Middle frontal gyrus (tissue), 1 donor: ENCODE data around the gene CMSS1.

ENCODE experiments used
- DNase-seq: peaks from one replicate; pipeline ENCODE4 v3.0.0-alpha.2; 2015; ENCODE audit warnings: low spot score; ENCODE audit errors: extremely low spot score

The CMSS1 gene

DNA sequence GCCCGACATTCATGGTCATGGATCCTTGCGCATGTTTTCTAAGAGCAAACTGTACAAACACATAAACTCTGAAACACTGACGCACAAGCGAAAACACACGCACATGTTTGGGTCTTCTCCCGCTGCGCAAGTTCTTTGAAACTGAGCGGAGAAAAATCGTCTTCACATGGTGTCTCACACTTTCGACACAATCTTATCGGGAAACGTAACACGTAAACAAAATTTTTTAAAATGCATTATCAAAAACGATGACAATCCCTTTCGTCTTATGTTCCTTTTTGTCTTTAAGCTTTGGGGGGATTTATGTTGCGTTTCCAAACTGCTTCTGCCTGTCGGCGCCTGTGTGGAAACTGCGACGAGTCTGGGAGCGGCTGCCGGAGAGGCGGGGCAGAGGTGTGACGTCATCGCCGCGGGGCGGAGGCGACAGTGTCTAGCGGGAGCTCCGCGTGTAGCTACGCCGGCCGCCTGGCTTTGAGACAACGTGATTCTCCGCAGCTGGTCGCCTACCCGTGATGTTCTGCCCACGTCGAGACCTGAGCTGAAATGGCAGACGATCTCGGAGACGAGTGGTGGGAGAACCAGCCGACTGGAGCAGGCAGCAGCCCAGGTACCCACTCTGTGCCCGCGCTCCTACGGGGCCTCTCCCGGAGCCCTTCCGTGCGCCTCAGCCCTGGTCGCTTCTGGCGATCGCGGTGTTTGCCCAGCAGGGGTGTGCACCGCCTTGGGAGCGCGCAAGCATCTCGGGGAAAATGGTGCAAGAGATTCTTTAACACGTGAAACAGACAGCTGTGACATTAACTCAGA, at the start of gene CMSS1:
CMSS1 (plus strand) TSS at position 426 of the 804 bp plus-strand sequence.
- peak; percentile 81 for DNase-seq

DNA sequence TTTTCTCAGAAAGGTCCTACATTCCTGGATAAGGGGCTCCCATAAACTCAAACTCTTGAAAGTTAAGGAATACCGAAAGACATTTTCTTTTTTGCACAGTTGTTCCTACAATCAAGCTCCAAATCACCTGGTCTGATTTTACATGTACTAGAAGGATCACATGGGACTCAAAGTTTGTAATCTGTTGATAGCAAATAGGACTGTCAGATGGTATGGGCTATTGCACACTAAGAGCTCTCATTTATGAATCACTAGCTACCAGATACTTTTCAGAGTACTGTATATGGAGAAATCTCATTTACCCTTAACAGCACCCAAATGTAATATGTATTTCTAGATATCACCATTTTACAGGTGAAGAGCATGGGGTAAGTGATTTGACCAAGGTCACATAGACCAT, 49.5 kb upstream of the CMSS1 start:
- DNase-seq: no peak

DNA sequence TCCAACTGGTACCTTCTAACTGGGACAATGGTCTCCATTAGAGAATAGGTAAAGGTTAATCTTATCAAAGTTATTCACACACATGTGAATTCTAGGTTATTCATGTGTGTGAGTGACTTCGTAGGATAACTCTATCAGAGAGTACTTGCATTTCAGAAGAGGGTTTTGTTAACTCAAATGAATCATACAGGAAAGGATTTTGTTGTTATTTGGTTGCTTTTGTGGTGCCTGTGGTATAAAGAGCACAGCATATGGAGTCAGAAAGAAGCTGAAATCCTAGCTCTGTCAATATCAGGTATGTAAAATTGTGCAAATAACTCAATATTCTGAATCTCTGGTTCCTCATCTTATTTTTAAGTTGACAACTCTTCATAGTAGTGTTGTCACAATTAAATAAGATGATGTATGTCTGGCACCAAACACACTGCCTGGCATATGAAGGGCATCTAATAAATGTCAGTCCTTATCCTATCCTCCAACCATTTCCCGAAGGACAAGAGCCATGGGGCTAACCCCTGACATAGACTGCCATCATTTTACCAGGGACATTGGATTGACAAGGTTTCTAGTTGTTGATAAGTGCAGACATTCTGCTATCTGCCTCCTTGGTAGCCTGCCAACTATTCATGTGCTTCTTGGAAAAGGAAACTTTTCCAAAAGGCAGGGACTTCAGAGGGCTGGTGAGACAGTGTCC, 48.7 kb upstream of the CMSS1 start:
- no peak for DNase-seq

DNA sequence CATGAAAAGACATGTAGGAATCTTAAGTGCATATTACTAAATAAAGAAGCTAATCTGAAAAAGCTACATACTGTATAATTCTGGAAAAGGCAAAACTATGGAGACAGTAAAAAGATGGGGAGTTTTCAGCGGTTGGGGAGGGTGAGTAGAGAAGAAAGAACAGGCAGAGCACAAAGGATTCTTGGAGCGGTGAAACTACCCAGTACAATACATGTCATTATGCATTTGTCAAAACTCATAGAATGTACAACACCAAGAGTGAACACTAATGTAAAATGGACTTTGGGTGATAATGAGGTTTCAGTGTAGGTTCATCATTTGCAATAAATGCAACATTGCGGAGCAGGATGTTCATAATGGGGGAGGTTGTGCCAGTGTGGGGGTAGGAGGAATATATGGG, 45.5 kb upstream of the CMSS1 start:
- DNase-seq: no peak

DNA sequence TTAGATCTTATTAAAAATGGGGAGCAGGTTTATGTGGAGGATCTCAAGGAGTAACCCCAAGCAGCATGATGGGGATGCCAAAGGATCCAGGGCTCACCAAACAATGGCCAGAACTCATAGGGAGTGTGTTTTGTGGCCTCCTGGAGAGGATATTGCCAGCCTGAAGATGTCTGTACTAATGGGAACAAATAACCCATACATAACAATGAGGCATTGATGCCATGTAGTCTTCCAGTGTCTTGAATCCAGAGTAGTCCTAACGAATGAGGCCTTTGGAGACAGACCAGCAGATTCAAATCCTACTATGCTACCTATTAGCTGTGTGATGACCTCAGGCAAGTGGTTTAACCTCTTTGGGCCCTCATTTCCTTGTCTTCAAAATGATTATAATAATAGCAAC, 45.0 kb upstream of the CMSS1 start:
- no peak for DNase-seq

DNA sequence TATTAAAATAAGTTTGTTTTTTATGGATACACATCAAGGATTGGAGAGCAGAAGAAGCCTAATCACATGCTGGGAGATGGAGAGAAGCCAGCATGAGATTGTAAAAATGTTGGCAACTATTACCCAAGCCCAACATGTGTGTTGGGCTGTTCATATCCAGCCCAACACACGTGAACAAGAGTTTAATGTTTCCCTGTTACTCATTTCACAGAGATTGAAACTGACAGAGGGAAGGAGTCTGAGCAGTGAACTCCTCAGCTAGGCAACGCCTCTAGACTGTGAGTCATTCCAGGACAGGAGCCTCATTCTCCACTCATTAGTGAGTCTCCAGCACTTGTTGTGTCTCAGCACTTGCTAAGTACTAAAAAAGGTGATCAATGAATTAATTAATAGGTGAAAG, 43.2 kb upstream of the CMSS1 start:
- DNase-seq: no peak

DNA sequence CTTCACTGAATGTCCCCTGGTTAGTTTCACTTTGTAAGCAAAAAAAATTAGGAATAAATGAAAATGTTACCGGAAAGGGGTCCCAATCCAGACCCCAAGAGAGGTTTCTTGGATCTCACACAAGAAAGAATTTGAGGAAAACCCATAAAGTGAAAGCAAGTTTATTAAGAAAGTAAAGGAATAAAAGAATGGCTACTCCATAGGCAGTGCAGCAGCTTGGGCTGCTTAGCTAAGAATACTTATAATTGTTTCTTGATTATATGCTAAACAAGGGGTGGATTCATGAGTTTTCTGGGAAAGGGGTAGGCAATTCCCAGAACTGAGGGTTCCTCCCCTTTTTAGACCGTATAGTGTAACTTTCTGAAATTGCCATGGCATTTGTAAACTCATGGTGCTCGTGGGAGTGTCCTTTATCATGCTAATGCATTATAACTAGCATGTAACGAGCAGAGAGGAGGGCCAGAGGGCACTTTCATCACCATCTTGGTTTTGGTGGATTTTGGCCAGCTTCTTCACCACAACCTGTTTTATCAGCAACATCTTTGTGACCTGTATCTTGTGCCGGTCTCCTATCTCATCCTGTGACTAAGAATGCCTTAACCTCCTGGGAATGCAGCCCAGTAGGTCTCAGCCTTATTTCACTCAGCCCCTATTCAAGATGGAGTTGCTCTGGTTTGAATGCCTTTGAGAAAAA, 41.0 kb upstream of the CMSS1 start:
- DNase-seq: no peak

DNA sequence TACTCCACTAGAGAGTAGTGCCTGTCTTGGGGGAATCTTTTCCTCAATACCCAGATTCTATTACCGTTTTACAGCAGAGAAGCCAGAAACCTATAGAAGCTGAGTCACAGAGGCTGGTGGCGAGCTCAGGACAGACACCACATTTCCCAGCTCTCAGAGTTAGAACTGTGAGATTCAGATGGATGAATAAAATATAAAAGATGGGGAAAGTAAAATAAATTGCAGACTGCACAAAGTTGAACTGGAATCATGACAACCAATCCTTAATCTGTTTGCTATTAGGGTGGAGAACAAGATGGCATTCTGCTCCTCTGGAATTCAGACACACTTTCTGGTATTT, 40.5 kb upstream of the CMSS1 start:
- DNase-seq: no peak

DNA sequence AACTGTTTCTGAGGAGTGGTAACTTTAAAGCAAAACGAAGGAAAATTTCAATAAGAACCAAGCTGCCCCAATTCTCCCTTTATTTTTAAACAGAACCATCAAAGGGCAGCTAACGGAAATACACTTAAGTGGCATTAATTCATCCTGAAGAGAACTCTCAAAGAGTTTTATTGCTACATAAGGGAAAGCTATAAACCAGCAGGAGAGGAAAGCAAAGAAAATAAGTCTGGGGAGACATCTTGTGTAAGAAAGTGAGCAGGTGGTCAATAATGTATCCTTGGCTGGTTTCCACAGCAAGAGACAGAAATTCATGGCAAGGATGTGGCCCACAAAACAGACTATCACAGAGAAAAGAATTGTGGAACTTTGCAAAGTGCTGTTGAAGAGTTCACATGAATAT, 40.0 kb upstream of the CMSS1 start:
- no peak for DNase-seq

DNA sequence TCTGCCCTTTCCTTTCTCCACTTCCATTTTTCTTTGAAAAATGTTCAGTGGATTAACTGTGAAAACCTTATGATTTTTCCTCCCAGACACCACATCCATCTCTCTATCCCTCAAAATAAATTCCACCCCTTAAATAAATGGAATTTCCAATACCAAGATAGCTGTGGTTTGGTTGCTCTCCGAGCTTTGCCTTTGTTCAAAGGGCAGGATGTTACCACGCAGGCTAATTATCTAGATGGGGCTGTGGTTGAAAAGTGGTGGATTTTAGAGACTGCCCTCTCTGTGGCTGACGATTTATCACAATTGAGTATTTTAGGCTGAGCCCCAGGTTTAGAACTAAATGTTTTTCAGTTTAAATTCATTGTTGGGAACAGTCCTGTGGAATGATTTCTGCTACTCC, 36.9 kb upstream of the CMSS1 start:
- DNase-seq: no peak

DNA sequence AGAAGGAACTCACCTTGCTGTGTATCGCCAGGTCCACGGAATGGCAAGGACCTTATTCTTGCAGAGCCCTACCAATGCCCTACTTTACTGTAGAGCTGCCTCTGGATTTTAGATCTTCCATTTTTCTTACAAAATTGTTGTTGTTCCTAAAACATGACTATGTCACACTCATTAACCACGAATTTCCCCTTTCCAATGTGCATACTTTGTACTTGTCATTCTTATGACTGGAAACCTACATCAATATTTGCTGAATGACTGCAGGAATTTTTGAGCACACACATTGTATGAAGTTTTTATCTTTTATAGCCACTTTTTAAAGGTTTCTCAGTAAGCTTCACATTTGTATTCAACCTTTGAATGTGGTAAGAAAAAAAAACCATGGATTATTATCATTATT, 35.9 kb upstream of the CMSS1 start:
- no peak for DNase-seq

DNA sequence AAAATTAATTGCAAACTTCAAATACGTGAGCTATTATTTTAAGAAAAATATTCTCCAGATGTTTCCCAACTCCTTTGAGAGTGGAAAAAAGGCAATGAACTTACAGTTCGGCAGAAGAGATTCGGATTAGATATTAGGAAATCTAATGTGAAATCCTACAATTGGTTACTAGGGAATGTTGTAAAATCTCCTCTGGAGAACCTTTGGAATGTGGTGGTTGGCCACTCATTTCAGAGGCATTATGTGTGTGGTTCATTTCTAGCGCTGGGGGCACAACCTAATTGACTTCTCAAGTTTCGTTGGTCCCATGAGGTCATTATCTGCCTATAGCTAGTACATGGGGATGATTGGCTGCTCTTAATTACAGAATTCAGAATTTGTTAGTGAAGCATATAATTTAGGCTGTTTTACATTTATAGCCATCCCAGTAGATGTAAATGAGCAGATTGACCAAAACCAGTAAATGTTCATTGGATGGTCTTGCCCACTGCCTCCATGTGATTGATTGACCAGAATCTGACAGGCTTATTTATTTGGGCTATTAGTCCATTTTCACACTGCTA, 34.6 kb upstream of the CMSS1 start:
- DNase-seq: no peak

DNA sequence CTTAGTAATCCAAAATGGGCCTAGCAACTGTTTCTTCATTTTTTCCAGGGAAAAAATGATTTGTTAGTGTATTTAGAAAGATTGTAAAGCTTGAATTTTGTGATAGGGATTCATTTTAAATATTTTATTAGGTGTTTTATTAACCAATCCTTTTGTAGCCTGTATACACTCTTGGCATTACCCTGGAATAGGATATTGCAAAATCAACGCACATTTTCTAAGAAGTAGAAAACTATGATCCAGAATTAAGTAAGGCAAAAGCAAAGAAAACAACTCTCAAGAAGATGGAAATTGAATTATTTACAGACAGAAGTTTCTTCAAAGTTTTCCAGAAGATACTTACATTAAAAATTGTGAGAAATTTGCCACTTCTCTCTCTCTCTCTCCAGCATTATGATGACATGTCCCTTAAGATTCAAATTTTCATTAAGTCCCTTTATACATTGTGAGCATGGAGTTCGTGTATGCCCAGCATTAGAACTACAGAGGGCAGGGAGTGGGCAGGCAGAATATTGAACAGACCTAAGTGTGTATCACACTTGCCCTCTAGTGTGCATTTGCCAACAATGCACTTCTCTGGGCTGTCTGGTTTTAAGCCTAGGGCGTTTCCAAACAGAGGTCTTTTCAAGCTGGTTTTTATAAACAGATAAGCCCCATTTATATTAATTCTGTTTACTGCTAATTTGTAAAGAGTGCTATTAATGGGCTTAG, 28.5 kb upstream of the CMSS1 start:
- no peak for DNase-seq

DNA sequence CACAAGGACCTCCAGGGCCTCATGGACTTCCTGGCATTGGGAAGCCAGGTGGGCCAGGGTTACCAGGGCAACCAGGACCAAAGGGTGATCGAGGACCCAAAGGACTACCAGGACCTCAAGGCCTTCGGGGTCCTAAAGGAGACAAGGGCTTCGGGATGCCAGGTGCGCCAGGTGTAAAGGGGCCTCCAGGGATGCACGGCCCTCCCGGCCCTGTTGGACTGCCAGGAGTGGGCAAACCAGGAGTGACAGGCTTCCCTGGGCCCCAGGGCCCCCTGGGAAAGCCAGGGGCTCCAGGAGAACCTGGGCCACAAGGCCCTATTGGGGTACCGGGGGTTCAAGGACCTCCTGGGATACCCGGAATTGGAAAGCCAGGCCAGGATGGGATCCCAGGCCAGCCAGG, 23.2 kb upstream of the CMSS1 start:
- DNase-seq: no peak

DNA sequence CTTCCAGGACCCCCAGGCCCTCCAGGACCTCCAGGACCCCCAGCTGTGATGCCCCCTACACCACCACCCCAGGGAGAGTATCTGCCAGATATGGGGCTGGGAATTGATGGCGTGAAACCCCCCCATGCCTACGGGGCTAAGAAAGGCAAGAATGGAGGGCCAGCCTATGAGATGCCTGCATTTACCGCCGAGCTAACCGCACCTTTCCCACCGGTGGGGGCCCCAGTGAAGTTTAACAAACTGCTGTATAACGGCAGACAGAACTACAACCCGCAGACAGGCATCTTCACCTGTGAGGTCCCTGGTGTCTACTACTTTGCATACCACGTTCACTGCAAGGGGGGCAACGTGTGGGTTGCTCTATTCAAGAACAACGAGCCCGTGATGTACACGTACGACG, 22.1 kb upstream of the CMSS1 start:
- DNase-seq: no peak

DNA sequence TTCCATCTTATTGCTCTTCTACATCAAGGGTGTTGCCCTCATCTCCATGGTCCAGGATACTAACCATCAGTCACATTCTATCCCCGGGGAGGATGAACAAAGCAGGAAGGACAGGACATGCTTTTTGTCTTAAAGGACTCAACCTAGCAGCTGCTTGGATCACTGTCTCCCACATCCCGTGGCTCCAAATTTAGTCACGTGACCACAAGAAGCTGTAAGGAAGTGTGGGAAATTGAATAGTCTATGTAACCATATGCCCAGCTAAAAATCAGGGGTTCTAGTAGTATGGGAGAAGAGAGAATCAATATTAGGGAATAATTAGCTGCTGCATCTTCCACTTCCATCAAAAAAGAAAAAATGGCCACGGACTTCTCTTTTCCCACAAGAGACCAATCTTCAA, 18.2 kb upstream of the CMSS1 start:
- DNase-seq: no peak

DNA sequence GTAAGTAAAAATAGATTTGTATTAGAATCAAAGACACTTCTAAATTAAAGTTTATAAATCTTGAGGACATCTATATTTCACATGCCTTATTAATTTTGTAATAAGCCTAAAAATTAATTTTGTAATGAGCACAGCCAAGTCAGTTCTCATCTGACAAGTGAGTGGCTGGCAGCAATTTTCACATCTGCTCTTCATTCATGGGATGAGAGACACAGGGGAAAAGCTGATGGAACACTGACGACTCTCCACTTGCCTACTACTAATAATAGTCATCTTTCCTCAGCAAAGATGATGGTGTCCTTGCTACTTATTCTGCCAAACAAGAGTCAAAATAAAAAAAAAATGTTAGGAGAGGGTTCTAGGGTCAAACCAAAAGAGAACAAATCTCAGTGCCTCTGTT, 14.4 kb upstream of the CMSS1 start:
- no peak for DNase-seq

DNA sequence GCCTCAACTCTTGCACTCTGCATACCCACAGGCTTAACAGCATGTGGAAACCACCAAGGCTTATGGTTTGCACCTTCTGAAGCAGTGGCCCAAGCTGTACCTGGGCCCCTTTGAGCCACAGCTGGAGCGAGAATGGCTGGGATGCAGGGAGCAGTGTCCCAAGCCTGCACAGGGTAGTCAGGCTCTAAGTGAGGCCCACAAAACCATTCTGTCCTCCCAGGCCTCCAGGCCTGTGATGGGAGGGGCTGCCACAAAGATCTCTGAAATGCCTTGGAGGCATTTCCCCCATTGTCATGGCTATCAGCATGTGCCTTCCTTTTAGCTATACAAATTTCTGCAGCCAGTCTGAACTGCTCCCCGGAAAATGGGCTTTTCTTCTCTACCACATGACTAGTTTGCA, 12.5 kb upstream of the CMSS1 start:
- no peak for DNase-seq

DNA sequence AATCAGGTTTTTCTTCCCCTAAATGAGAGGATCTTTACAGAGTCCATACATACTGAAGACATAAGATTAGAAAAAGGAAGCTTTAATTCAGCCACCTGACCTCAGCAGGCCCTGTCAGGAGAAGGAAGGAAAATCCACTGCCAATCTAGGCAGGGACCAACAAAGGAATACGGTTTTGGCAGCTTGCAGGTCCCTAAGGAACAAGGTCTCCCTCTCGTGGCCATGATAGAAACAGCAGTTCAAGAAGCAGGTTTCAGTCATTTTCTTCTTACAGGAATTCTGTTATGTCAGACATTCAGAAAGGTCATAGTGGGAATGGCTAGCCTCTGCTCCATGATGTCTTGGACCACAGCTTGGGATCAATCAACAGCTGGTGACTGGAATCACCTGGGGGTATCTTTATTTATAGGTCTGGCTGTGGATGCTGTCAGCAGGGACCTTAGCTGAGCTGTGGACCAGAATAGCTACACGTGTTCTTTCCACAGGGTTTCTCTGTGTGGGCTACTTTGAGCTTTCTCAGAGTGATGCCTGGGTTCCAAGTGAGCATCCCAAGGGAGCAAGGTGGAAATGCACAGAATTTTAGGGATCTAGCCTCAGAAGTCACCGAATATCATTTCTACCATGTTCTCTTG, 9.4 kb upstream of the CMSS1 start:
- no peak for DNase-seq

DNA sequence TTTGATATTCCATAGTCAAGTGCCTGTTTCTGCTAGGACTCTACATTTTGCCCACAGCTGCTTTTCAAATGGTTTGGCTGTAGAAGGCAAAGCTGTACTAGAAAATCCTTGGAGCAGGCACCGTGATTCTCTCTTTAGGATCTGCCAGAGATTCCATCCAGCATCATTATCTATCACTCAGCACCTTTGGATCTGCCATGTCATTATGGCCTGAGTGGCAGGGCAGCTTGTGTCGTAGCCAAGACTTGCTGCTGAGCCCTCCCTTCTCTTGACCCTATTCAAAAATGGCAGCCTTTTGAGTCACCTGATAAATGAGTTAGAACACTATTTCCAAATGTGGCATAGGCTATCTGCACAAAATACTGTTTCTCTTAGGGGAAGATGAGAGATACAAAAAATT, 8.1 kb upstream of the CMSS1 start:
- no peak for DNase-seq

DNA sequence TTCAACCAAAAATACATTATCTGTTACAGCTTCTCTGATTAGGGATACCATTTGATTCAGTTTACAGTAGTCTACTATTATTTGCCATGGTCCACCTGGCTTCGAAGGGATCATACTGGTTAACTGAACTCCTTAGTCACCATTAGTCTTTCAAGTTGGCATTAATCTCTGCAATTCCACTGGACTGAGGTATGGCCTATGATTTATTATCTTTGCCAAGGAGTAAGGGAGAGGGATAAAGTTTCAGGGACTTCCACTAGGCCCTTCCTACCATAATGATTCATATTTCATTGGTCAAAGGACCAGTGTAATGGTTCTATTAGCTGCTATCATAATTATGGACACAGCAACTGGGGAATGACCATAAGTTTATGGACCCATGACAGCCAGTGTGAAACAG, 7.3 kb upstream of the CMSS1 start:
- no peak for DNase-seq
